OCI-M2 (cell line): Measurements from ENCODE around the gene ACVR1C.

Experiments
- DNase-seq: peaks from one replicate; lab custom pipeline; 2025; ENCODE audit not compliant: unreplicated experiment; lab: John Stamatoyannopoulos, UW

ACVR1C gene

DNA sequence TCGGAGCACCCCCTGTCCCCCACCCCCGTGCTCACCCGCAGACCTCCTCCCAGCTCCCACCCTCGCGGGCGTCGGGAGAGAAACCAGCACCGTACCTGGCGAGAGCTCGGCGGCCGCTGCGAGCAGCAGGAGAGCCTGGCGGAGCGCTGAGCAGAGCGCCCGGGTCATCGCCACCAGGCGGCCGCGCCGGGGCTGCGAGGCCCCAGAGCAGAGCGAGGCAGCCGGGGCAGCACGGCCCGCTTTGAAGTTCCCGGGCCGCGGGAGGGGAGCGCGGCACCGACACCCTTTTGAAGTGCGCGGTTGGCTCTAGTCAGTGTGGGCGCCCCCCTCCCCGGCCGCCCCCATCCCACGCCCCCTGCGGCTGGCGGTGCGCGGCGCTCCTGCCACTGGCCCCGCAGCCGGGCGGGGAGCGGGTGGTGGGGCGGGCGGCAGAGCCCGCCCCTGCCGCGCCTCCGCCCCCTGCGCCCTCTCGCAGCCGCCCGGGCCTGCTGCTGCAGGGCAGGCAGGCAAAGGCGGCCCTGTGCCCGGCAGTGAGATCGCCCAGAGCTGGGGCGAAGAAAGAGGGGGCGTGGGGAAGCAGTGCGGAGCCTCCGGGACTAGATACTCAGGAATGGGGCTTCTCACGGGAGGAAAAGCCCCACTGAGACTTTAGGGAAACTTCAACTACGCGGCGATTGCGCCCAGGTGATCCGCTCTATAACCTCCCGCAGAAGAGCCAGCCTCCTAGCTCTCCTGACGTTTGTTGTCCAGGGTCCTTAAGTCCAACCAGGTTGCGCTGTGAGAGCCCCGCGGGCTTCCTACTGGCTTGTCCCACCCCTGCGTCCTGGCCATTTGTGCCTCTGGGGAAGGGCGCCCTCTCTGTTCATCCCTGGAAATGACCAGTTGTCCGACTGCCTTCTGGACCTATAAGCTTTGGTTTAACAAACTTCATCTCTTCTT is at the start of gene ACVR1C:
ACVR1C (minus strand) TSS at position 388 of the 939 bp plus-strand sequence; CDS start at position 168, 220 bp downstream.
- DNase-seq, result no peak

DNA sequence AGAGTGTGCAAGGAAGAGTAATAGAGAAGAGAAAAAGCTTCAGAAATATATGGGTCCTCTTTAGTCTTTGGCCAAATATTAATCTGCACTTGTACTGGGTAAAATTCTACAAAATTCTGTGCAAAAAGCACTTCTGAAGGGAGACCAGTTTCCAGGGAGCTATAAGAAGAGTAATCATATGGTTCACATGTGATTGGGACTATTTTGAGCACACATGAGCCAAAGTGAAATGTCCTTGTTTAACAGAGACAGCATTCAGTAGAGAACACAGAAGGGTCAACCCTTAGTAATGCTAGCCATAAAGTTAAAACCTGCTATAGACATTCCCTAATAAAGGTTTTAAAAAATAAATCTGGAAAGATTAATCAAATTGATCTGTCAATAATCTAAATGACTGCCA is 49.3 kb upstream of the ACVR1C start:
- DNase-seq, result no peak

DNA sequence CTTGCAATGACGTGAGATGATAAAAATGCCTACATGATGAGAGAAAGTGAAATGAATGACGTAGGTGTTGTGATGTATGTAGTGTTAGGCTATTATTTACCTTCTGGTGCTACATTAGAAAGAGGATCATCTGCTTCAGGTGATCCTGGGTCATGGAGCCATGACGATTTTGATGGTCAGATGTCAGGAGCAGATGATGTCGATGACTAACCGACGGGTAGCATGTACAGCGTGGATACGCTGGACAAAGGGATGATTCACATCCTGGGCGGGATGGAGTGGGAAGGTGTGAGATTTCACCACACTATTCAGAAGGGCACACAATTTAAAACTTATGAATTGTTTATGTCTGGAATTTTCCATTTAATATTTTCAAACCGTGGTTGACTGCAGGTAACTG is 43.5 kb upstream of the ACVR1C start:
- no peak for DNase-seq

GRCh38 chr2:157662401-157662800 is 33.7 kb upstream of the ACVR1C start:
- DNase-seq, result no peak

DNA sequence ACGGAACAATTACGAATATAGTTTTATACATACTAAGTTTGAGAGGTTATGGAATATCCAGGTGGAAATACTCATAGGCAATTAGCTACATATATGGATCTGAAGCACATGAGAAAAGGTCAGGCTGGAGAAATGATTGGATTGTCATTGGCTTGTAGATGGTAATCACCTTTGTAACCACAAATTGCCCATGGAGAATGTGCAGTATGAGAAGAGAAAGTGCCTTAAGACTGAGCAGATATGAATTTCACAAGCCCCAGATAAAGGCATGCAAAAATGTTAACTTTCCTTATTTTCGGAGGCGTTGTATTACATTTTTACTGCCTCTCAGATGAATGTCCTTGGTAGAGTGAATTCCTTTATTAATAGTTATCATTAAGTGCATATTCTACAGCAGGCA is 33.1 kb upstream of the ACVR1C start:
- no peak for DNase-seq

GRCh38 chr2:157657858-157658257 is 29.2 kb upstream of the ACVR1C start:
- no peak for DNase-seq

DNA sequence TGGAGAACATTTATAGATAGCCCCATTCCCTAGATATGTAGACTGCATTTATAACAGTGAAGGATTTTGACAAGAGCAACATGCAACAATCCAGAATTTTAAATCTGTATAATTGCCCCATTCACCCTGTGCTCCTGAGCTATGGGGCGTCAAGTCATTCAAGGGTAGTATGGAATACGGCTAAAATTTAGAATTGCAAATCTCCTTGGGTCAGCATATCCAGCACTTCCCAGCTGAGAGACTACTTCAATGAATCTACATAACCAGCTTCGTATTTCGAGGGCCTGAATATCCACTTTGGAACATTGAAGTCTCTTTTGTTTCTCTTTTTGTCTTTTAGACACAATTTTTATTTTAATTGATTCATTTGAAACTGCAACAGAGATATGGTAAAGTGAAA is 28.4 kb upstream of the ACVR1C start:
- DNase-seq, result no peak

GRCh38 chr2:157644776-157645175 is 16.1 kb upstream of the ACVR1C start:
- DNase-seq, result no peak

GRCh38 chr2:157631861-157632260 is 3.2 kb upstream of the ACVR1C start:
- DNase-seq, result no peak

DNA sequence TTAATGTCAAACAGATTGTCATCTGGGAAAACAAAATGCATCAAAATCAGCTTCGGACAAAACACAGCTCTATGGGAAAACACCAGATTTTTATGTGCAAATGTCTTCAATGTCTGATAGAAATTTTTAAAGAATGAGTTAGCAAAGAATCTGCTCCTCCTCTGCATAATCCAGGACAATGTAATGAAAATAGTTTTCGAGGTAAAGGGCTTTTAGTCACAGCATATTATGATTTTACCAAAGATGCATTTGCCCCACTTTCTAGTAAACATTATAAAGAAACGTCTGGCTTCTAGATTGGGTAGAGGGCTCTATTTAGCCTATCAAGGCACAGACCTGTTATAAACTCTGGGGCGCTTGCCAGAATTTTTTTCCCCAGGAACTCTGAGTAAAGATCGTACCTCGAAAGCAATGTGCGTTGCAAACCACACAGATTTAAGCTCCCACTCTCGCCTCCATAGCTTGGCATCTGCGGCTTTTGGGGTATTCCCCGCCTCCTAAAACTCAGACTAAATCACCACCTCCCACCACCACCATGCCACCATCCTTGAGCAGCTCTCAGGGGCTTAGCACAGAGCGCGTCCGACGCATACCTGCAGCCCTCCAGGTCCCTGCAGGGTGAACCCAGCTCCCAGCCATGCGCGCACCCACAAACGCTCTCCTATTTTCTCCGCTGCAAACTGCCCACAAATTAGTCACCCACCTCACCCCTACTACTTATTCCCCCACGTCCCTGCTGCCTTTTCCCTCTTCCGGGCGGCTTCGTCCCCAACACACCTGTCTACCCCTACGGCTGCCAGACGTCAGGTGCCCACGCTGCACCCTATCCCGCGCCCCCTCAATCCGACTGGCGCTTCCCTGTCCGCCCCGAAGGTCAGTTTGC is 829 bp downstream of the ACVR1C start:
- DNase-seq, result no peak

DNA sequence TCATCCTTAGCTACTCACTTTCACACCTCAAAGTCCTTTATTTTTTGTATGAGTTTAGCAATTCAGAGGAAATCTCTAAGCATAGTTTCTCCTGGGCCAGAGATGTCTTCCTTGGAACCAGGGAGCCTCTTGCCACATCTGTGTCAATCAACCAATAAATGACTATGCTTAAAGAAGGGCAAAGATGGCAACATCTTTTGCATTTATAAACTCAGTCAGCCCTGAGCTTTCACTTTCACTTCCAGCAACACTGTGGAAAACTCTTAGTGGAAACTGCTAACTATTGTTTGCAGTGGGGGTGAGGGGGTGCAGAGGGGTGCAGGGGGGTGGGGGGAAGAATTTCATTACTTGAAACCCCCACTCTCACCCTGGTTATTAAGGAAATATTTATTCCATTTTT is 3.4 kb downstream of the ACVR1C start:
- no peak for DNase-seq

- DNase-seq, result no peak
Observed at GRCh38 chr2:157620956-157621355, 7.7 kb downstream of the ACVR1C start.

- no peak for DNase-seq
Observed at GRCh38 chr2:157611726-157612125, 16.9 kb downstream of the ACVR1C start.

DNA sequence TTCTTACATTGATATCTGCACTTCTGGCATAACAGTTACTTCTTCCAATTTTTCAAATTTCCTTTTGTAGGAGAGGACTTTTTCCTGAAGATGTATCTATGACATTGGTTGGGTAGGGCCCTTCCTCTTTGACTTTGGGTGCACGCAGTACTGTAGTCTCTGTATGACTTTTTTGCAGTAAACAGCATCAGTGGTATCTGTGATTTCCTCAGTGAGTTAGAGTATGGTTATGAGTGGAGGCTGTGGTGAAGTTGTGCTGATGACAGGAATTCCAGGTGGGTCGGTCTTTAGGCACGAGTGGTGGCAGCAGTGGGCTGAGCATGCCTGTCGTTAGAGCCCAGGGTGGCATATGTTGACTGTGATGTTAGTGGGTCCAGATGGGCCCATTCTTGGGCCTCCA is 17.6 kb downstream of the ACVR1C start:
- no peak for DNase-seq

GRCh38 chr2:157606534-157606933 is 22.1 kb downstream of the ACVR1C start:
- DNase-seq, result no peak

- DNase-seq, result no peak
Observed at GRCh38 chr2:157603198-157603597, 25.5 kb downstream of the ACVR1C start.

DNA sequence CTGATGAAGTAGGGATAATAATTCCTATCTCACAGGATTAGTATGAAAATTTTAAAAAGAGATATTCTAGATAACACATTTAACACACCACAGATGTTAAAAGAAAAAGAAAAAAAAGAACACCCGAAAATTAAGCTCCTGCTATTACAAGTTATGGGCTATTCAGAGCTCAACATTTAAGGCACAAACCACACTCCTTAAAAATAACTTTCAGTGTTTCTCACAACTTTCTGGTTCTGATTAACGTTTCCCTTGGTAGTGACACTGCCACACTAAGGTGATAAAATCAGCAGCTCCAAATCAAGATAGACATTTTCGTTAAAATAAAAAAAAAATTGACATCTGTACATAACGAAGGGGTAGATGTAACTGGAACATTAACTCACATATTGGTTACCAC is 26.9 kb downstream of the ACVR1C start:
- DNase-seq, result no peak

- DNase-seq, result no peak
Observed at GRCh38 chr2:157596992-157597681, 31.5 kb downstream of the ACVR1C start.

DNA sequence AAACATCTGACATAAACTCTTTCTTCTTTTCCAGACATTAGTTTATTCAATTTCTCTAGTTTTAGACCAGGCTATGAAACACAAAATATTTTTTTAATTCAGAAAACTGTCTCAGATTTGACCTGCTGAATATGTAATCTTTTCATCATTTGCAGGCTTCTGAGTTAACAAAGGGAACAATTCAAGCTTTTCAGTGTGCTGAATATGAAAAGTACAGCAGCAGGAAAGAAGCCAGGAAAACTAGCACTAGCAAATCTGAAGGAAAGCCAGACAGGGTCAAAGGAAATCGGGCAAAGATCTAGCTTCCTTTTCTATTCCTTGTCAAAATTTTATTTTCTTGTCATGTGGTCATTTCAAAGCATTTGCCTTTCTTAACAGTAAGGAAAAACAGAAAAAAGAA is 35.3 kb downstream of the ACVR1C start:
- no peak for DNase-seq

- DNase-seq, result no peak
Observed at GRCh38 chr2:157592948-157593347, 35.7 kb downstream of the ACVR1C start.

DNA sequence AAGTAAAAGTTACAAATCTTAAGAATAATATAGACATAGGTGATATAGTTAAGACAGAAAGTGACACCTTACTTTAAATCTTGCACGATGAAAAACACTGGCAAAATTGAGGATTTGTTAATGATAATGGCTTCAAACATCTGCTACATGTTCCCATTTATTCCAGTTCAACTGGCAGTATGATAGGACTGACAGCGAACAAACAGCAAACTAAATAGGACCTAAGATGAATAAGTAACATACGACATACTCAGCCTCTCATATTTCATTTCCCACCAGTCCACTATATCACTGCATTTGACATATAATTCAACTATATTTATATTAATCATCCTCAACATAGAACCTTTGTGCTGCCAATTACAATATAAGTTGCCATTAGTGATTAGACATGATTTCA is 36.3 kb downstream of the ACVR1C start:
- no peak for DNase-seq
